Measurements from ENCODE around the gene ERG.

The ERG gene

DNA sequence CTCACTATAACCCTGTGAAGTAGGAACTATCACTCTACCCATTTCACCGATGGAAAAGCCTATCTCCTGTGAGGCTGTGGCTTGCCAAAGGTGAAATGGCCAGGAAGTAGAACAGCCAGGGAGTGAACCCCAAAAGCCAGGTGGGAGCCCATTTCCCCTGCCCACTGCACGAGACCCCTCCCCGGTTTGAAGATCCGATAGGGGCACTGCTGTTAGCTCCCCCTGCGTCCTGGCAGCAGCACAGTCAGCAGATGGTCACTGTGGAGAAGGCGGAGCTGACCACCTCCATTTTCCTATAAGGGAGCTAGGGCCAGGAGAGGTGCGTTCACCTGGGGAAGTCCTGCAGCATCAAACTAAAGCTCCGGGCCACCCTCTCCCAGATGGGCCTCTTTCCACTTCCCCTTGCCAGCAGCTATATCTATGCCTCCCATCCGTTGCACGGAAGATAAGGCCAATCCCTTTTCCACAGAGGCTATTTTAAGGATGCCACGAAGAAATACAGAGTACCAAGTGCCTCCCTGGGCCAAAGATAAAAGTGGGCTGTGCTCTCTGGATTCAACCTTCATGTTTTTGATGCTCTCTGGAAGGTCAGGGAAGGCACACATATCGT is 7.8 kb downstream of the ERG start:
- no peak overlapping the region for H3K27ac Mint-ChIP-seq
- no peak overlapping the region for H3K4me3 Mint-ChIP-seq
- no peaks in the 10 kb centered on the region for H3K9me3 Mint-ChIP-seq
- H3K4me1 Mint-ChIP-seq = no peaks in the 10 kb centered on the region
- H3K27me3 Mint-ChIP-seq = peaks cover 38% of the 10 kb centered on the region
- no peaks in the 10 kb centered on the region for H3K36me3 Mint-ChIP-seq

DNA sequence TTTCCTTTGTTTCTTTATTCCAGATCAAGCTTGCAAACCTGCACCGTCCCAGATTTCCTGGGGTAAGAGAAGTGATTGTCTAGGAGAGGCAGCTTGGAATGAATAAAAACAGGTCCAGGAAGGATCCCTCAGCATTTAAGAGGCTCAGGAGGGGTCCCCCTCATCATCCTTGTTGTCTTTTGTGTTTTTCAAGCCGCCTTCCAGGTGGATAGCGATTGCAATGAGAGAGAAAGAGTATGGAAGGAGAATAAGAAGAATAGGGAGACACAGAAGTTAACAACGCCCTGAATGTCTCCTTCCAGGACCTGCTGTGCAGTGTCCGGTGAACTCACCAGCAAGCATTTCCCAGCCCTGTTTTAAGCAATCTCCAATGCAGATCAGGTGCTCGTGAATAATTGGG is 8.5 kb downstream of the ERG start:
- H3K4me1 Mint-ChIP-seq = no peaks in the 10 kb centered on the region
- H3K36me3 Mint-ChIP-seq = no peaks in the 10 kb centered on the region
- H3K4me3 Mint-ChIP-seq = no peak overlapping the region
- no peaks in the 10 kb centered on the region for H3K9me3 Mint-ChIP-seq
- H3K27me3 Mint-ChIP-seq = peaks cover 32% of the 10 kb centered on the region
- no peak overlapping the region for H3K27ac Mint-ChIP-seq

DNA sequence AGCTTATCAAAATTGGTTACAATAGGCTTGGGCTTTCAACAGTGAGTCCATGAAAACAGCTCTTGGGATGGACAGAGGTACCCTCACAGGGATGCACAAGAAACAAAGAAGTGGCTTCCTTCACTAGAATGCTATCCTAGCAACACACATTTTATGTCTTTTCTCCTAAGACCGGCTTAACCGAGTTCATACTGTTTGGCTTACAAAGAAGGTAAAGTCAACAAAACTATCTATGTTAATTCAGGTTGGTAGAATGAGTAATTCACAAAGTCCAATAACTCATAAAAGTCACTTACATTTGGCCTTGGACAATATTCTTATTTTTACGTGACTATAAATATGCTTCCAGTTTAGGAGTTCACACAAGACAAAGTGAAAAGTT is 9.0 kb downstream of the ERG start:
- Mint-ChIP-seq H3K4me3 (no peak overlapping the region), H3K9me3 (no peaks in the 10 kb centered on the region), H3K27ac (no peak overlapping the region), H3K4me1 (no peaks in the 10 kb centered on the region), H3K27me3 (peaks cover 32% of the 10 kb centered on the region), H3K36me3 (no peaks in the 10 kb centered on the region)

DNA sequence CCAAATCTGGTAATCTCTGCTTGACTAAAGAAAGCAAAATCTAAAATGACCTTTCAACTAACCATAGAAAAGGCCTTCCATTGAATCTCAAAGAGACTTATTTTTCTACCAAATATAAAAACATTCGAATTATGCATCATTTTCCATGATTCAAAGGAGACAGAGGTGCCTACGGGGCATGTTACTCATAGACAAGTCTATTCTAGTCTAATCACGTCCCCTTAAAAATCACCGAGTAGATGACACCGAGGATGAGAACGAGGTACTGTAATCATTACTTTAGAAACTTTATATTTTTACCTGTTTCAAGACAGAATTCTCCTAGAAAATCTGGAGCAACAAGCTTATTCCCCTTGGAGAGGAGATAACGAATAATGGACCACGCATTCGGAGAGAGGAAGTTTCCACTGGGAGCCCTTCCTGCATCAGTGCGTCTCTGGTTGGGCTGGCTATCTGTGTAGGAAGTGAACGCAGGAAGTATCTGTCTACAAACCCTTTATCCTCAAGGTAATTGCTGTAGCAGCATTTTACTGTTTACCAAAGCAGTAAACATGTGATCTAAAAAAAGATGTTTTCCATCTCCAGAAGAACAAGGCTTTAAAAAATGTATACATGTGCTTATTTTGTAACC is 9.5 kb downstream of the ERG start:
- peaks cover 33% of the 10 kb centered on the region for H3K27me3 Mint-ChIP-seq
- no peak overlapping the region for H3K4me3 Mint-ChIP-seq
- no peaks in the 10 kb centered on the region for H3K4me1 Mint-ChIP-seq
- H3K27ac Mint-ChIP-seq = no peak overlapping the region
- no peaks in the 10 kb centered on the region for H3K36me3 Mint-ChIP-seq
- H3K9me3 Mint-ChIP-seq = no peaks in the 10 kb centered on the region

DNA sequence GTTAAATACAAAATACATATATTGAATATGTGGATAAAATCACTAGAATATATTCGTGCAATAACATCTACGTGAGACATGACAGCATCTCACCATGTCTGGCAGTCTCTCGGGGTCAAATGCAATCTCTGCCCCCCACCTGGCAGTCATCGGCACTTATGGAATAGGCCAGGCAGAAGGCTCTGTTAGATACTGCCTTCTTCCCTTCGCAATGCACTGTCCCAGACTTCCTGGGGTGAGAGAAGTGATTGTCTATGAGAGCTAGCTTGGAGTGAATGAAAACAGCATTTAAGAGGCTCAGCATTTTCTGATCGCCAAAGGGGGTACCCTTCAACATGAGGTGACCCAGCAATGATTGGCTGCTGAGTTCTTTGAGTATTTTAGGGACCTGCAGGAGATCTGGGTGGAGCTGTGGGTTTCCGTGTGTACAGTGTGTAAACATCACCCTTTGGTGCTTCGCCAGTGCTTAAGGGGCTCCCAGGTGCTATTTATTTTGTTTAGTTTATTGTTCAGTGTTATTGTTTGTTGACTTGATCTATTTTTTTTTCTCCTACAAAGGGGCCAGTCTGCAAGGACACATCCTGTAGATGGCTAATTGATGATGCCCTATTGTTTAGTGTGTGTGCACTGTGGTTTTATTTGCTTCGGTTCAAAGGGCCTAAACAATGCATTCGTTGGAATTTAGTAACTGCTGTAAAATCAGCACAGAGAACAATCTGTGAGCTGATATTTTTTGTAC is 10.2 kb downstream of the ERG start:
- H3K36me3 Mint-ChIP-seq = no peaks in the 10 kb centered on the region
- no peak overlapping the region for H3K4me3 Mint-ChIP-seq
- no peaks in the 10 kb centered on the region for H3K9me3 Mint-ChIP-seq
- peaks cover 31% of the 10 kb centered on the region for H3K27me3 Mint-ChIP-seq
- H3K27ac Mint-ChIP-seq = no peak overlapping the region
- H3K4me1 Mint-ChIP-seq = no peaks in the 10 kb centered on the region

DNA sequence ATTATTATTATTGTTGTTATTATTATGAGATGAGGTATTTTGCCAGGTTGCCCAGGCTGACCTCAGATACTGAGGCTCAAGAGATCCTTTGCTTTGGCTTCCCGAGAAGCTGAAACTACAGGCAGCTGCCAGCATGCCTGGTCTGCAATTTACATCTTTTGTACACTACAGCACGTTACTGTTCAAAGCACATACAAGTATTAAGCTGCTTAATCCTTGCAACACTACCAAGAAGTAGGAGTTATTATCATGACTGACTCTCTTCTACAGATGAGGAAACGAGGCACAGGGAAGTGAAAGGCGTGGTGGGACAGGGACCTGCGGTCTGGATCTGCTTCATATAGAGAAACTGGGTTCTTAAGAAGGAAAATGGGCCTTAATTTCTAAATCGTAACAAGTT is 11.6 kb downstream of the ERG start:
- Mint-ChIP-seq H3K4me1 (no peaks in the 10 kb centered on the region), H3K27me3 (peaks cover 32% of the 10 kb centered on the region), H3K36me3 (no peaks in the 10 kb centered on the region), H3K4me3 (no peak overlapping the region), H3K27ac (no peak overlapping the region), H3K9me3 (no peaks in the 10 kb centered on the region)

DNA sequence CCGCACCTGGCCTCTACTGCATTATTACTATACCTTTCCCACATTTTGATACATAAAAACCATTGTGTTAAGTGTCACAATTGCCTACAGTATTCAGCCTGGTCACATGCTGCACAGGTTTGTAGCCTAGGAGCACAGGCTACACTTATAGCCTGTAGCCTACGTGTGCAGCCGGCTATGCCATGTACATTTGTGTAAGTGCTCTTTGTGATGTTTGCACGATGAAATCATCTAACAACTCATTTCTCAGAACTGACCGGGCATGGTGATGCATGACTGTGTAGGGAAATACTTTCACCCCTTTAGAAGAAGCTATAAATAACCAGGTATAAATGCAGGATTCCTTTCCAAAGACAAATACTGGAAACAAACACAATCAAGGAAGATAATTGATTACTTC is 12.1 kb downstream of the ERG start:
- H3K27me3 Mint-ChIP-seq = peaks cover 28% of the 10 kb centered on the region
- H3K36me3 Mint-ChIP-seq = no peaks in the 10 kb centered on the region
- H3K4me1 Mint-ChIP-seq = no peaks in the 10 kb centered on the region
- H3K27ac Mint-ChIP-seq = no peak overlapping the region
- no peaks in the 10 kb centered on the region for H3K9me3 Mint-ChIP-seq
- no peak overlapping the region for H3K4me3 Mint-ChIP-seq

DNA sequence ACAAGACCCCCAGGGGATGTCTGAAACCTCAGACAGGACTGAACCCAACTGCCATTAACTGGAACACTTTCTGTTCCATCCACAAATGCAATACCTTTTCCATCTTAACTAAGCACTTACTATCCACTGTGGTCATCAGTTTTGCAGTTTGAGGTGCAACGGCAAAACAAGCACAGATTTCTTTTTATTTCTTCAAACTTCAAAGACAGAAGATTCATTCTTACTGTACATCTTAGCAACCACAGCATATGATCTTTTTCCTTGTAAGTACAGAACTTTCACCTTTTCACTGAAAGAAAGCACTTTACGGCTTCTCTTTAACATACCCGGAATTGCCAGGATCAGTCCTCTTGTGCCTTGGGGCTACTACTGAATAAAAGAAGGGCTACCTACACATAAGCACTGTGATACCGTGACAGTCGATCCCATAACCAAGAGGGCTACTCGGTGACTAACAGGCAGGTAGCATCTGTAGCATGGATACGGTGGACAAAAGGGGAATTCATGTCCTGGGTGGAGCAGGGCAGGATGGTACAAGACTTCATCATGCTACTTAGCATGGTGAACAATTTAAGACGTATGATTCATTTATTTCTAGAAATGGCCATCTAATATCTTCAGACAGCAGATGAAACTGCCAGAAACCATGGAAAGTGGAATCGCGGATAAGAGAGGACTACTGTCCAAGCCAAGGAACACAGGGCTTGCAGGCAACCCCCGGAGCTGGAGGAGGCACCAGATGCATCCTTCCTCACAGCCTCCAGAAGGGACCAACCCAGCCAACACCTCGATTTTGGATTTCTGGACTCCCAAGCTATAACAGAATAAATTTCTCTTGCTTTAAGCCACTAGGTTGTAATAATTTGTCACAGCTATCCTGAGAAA is 18.4 kb downstream of the ERG start:
- Mint-ChIP-seq H3K4me1 (no peaks in the 10 kb centered on the region), H3K36me3 (no peaks in the 10 kb centered on the region), H3K9me3 (peaks cover 4% of the 10 kb centered on the region), H3K4me3 (no peak overlapping the region), H3K27me3 (peaks cover 44% of the 10 kb centered on the region), H3K27ac (no peak overlapping the region)

DNA sequence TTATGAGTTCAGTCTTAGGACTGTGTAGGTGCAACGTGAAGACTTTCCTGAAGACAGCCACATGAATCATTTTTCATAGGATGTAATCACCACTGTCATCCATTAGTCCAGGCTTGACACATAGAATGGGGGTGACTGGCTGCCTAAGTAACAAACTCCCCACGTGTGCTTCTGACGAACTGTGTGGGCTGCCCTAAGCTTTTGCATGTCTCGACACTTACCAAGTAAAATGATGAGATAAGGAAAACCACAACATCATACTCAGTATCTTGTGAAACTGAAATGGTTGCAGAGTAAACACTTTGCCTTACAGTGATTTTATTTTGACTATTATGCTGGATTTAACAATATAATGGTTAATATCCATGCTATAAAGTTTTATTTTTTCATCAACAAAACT is 19.5 kb downstream of the ERG start:
- no peak overlapping the region for H3K4me3 Mint-ChIP-seq

DNA sequence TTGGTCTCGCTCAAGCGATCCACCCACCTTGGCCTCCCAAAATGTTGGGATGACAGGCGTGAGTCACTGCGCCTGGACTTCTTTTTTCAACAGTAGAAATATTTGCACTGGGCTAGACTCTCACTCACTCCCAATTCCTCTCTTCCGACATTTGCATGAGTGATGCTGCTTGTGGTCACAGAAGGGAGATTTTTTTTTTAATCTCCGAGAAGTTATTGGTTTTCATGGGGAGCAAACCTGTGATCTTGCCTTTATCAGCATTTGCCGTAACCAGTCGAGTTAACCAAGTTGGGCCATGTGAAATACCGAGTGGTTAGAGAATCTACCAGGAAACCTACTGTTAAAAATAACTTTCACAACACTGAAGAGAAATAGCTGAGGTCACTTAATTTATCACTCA is 21.1 kb downstream of the ERG start:
- H3K4me3 Mint-ChIP-seq = no peak overlapping the region
- no peaks in the 10 kb centered on the region for H3K4me1 Mint-ChIP-seq
- H3K27ac Mint-ChIP-seq = no peak overlapping the region
- peaks cover 58% of the 10 kb centered on the region for H3K27me3 Mint-ChIP-seq
- peaks cover 4% of the 10 kb centered on the region for H3K9me3 Mint-ChIP-seq
- H3K36me3 Mint-ChIP-seq = no peaks in the 10 kb centered on the region

More for the DNA sequence above, 19.5 kb downstream of the ERG start:
- no peaks in the 10 kb centered on the region for H3K36me3 Mint-ChIP-seq
- peaks cover 48% of the 10 kb centered on the region for H3K27me3 Mint-ChIP-seq
- no peaks in the 10 kb centered on the region for H3K4me1 Mint-ChIP-seq
- no peak overlapping the region for H3K27ac Mint-ChIP-seq
- H3K9me3 Mint-ChIP-seq = peaks cover 4% of the 10 kb centered on the region

DNA sequence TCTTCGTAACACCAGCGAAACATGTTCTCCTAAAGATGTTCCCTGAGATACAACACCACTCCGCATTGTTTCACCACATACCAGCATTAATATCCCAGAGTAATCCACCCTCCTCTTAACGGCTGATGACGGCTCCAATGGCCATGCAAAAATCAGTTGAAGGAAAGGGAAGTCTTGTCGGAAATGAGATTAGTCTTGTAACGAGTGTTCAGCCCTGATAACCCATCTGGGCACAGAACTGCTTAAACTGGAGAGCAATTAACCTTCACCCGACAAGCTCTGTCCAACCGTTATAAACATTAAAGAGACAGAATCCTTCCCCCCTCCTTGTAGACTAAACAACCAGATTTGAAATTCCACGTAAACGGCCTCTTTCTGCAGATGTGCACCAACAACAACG is 21.9 kb downstream of the ERG start:
- no peak overlapping the region for H3K27ac Mint-ChIP-seq
- no peak overlapping the region for H3K4me3 Mint-ChIP-seq
- no peaks in the 10 kb centered on the region for H3K4me1 Mint-ChIP-seq
- peaks cover 4% of the 10 kb centered on the region for H3K9me3 Mint-ChIP-seq
- H3K27me3 Mint-ChIP-seq = peaks cover 57% of the 10 kb centered on the region
- no peaks in the 10 kb centered on the region for H3K36me3 Mint-ChIP-seq

DNA sequence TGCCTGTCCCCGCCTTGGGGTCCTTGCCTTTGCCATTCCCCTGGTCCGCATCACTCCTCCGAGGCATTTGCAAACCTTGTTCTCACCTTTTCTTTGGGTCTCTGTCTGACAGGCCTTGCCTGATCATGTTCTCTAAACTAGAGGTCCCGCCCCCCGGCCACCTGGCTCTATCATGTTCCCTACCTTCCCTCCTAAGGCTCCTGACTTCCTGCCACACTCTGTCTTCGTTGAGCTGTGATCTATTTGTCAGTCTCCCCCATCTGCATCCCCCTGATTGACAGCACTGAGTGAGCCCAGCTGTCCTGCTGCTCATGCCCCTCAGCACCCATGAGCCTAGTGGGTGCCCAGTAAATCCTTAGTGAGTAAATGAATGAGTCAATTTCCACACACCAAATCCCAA is 22.8 kb downstream of the ERG start:
- H3K27ac Mint-ChIP-seq = no peak overlapping the region
- H3K36me3 Mint-ChIP-seq = no peaks in the 10 kb centered on the region
- peaks cover 4% of the 10 kb centered on the region for H3K9me3 Mint-ChIP-seq
- H3K27me3 Mint-ChIP-seq = peaks cover 59% of the 10 kb centered on the region
- no peak overlapping the region for H3K4me3 Mint-ChIP-seq
- no peaks in the 10 kb centered on the region for H3K4me1 Mint-ChIP-seq

DNA sequence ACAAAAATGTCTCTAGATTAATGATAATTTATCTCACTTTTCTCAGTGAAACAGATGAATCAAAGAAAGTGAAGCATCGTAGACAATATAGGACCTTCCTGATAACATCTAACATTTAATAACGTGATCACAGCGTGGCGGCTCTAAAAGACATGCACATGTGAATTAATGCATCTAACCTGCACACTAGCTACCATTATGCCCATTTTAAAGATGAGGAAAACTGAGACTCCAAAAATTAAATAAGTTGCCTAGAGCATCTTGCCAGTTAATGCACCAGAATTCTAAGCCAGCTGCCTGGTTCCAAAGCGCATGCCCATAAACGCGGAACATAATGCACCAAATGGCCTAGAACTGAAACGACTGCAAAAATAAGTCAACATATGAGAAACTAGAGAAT is 23.5 kb downstream of the ERG start:
- Mint-ChIP-seq H3K27me3 (peaks cover 59% of the 10 kb centered on the region), H3K9me3 (peaks cover 4% of the 10 kb centered on the region), H3K4me1 (no peaks in the 10 kb centered on the region), H3K36me3 (no peaks in the 10 kb centered on the region), H3K4me3 (no peak overlapping the region), H3K27ac (no peak overlapping the region)

DNA sequence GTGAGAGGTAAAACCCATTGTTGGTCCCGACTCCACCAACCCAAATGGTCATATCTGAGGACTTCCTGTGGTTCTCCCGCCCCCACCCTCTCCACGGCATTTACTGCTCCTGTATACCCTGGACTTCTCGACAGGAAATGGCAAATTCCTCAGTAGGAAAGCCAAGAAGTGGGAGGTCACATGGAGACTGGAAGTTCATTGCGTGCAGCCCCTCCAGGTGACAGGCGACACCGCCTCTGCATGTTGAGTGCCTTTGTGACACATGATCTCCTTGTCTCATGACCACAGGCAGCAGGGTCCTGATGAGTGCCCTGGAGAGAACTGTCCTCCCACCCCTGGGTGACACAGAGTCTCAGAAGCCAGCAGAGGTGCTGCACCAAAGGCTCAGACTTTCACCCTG is 24.2 kb downstream of the ERG start:
- peaks cover 4% of the 10 kb centered on the region for H3K9me3 Mint-ChIP-seq
- peaks cover 57% of the 10 kb centered on the region for H3K27me3 Mint-ChIP-seq
- H3K27ac Mint-ChIP-seq = no peak overlapping the region
- no peaks in the 10 kb centered on the region for H3K36me3 Mint-ChIP-seq
- no peak overlapping the region for H3K4me3 Mint-ChIP-seq
- H3K4me1 Mint-ChIP-seq = no peaks in the 10 kb centered on the region

DNA sequence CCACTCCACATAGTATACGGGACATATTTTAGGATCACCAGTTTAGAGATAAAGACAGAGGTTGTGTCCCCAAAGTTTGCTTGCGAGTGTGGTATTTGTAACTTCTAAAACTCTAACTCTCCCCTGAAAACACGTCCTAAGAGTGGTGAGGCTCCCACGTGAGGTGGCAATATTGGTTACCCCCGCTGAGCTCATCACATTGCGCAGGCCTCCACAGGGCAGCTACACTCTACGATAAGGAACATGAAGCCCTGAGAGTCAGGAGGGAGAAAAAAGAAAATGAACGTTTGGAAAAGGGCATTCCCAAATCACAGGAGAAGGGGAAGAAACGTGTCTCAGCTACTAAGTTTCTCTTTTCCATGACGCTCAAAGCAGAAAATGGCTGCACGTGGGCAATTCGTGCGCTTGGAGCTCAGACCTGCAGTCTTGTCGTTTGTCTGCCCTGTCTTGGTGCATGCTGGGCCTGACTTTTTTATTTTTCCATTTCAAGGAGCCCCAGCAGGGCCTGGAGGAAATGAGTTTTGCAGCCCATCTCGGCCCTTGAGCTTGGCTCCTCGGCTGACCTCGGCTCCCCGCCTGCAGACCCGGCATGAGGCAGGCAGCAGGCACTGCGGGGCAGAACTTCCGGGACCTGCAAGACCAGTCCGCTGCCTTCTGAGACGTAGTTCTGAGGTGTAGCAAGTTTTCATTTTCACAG is 25.7 kb downstream of the ERG start:
- Mint-ChIP-seq H3K9me3 (peaks cover 4% of the 10 kb centered on the region), H3K4me3 (no peak overlapping the region), H3K36me3 (no peaks in the 10 kb centered on the region), H3K4me1 (no peaks in the 10 kb centered on the region), H3K27ac (no peak overlapping the region), H3K27me3 (peaks cover 49% of the 10 kb centered on the region)

All from activated naive CD4-positive, alpha-beta T cell treated with anti-CD3 and anti-CD28 coated beads, Interleukin-2, amount 50 U/mL, for 24 hours (primary cell).